Mucosa of gallbladder (tissue), 1 donor: ENCODE results near the gene FGFBP2. TPM values are rescaled to one million over a fixed set of nuclear protein-coding genes. Genes with fewer than 3 reads are reported as not detected.
"Not testable (repeated sequence)": the region's sequence is repeated elsewhere in the genome, so short reads cannot be mapped to it uniquely, and the experiment has no call there.

Experiments used
- DNase-seq: peaks from one replicate; pipeline ENCODE4 v3.0.0-alpha.2; 2020; ENCODE audit warnings: low spot score
- total RNA-seq: library from RNA; stranded (reverse); gene quantifications from one replicate; pipeline ENCODE4 v1.2.1, GENCODE V29; 2021
- donor health status: DM: no; HTN: no; CAD: no.

The FGFBP2 gene
- total RNA-seq, 1 donor from 2014 or later = 0.58 TPM

DNA sequence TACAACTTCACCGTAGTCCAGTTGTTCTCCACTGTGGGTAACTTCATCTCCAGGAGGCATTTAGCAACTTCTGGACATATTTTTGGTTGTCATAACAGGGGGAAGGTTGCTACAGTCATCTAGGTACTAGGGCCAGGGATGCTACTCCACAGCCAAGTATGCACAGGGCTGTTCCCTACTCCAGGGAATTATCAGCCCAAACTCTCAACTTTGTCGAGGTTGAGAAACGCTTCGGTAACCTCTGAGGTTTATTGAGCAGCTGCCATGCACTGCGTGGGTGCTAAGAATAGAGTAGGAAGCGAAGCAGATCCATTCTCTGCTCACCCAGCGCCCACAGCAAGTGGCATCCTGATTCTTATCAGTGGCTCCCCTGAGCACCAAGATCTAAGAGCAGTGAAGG, 32.7 kb downstream of the FGFBP2 start:
- DNase-seq = no peak

DNA sequence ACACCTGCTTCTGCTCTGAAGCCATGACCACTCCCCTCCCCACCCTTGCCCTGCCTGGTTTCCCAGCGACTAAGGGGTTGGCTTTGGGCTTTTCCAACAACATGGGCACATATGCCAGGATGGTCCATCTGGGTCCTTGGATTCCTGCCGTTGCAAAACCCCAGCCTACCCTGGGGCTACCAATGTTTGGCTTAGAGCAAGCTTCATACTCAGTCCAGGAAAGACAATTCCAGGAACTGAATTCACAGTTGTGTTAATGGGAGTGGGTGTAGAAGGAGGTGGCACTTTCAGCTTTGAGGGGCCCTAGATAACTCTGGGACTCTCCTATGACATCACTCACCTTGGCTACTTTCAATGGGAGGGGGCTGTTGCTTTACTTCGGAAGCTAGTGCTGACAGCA, 33.4 kb downstream of the FGFBP2 start:
- no peak for DNase-seq

DNA sequence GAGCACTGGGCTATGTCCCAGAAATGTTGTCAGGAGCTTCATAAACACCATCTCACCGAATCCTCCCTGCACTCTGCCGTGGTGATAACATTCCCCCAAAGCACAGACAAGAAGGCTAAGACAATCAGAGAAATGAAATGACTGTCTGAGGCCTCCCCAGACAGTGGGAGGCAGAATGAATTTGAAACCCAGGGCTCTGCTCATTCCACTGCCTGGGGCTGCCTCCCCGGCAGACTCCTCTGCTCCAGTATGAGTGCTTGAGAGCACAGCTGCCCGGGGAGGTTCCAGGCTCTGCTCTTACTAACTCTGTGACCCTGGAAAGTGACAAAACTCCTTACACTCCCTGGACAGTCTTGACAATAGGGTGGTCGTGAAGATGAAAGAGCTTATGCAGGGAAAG, 34.1 kb downstream of the FGFBP2 start:
- no peak for DNase-seq

DNA sequence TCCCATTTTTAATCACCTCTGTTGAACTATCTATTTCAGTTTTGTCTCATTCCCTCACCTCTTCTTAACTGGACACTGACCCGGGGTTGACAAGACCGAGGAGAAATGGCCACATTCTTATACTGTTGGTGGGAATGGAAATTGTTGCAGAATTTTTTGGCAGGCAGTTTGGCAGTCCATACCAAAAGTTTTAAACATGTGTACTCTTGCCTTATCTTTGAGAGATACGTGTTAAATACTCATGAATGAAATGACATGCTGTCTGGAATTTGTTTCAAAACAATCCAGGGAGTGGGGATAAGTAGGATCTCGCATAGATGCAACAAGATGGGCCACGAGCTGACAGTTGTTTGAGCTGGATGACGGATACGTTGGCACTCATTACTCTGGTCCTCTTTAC, 36.5 kb downstream of the FGFBP2 start:
- no peak for DNase-seq

DNA sequence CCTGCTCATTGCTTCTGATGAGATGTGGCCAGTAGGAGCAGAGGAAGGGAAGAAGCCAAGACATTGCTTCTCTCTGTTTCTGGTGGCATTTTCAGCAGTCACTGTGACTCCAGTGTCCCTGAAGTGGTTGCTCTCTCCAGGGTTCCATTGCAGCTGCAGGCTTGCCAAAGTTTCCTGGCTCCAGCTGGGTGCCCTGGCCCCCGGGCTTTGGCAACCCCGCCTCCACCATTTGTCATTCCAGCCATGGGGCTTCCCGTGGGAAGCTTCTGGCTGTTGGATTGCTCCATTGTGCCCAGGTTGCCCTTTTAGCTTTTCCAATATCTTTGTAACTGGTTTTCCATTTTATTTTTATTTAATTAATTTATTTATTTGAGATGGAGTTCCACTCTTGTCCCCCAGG, 37.1 kb downstream of the FGFBP2 start:
- no peak for DNase-seq

DNA sequence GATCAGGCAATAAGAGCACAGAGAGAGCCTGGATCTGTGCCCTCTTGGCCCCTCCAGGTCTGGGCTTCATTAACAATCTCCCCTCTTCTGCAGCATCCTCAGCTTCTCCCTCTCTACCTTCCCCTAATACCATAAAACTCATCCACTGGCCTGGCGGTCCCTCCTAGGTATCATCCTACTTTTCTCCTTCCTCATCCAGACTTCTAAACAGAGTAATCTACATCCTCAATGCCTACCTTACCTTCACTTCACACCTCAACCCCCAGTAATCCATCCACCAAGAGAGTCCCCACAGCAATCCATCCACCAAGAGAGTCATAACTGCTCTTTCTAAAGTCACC, 41.4 kb downstream of the FGFBP2 start:
- DNase-seq = no peak

DNA sequence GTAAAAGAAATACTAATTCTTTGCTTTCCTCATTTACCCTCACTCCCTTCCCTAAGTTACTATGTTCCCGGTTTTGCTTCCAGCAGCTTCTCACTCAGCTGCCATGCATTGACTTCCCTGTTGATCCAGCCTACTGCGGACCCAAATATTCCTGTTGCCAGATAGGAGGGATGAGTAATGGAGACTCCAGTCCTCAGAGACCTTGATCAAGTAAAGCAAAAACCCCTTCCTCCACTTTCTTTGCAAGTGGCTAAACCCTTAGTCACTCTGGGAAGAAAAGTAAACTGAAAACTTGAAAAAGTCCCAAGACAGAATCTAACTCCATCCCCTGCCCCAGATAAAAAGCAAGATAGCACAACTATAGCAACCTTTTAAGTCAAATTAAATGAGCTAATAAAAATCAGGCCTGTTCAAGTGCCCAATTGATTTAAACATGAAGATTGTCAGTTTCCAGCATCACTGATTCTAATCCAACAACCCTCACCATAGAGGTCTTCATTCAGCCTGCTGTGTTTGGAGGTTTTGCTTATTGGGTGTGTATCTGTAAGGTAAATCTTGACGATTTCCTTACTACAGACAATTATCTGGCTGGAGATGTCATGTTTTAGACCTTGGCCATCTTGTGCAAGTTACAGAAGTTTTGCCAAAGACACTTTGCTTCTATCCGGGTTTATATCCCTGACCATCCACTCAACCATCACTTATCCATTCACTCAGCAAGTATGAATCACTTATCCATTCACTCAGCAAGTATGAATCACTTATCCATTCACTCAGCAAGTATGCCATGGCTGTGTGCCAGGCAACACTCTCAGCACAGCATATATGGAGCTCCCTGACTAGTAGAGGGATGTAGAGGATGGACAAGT, 42.0 kb downstream of the FGFBP2 start:
- DNase-seq = peak; percentile 75

DNA sequence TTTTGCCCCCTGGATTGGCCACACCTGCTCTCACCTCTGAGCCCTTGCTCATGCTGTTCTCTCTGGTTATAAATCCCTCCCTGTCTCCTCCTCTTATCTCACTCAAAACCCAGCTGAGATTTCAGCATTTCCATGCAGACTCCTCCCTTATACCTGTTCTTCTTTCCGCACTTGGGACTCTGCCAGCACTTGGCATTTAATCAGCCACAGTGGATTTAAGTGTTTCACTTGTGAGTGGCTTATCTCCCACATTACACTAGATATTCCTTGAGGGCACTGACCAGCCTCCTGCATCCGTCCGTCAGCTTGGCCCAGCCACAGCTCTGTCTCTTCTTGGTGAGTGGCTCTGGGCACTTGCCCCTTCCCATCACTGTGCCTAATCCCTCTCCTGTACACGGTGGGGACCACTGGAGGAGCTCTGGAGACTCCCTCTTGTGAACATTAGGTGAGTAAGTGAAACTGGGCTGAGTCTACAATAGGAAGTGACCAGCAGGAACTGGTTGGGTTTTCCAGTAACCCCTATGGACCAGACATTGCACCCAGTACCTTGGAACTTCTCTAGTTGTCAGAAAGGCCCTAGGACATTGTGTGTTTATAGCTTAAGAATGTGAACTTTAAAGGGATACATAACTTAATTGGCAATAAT, 44.4 kb downstream of the FGFBP2 start:
- peak; percentile 49 for DNase-seq

DNA sequence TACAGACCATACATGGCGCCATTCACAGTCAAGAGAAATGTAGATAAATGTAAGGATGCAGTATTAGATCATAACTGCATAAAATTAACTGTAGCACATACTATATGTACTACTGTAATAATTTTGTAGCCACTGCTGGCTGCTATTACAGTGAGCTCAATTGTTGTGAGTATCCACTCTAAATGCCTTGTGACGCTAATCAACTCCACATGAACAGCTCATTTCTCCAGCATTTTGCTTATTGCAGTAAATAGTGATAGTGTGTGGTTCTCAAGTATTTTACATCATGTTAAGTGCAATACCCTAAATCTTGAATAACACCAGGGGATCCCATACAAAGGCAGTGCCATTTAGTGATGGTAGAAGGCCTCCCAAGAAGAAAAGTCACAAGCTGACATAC, 45.7 kb downstream of the FGFBP2 start:
- no peak for DNase-seq

DNA sequence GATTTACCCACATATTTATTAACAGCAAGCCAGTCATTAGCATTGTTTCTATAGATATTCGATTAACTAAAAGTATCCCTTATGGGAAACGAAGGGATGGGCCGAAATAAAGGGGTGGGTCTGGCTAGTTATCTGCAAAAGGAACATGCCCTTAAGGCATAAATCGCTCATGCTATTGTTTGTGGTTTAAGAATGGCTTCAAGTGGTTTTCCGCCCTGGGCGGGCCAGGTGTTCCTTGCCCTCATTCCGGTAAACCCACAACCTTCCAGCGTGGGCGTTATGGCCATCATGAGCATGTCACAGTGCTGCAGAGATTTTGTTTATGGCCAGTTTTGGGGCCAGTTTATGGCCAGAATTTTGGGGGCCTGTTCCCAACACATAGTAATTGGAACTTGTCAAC, 46.6 kb downstream of the FGFBP2 start:
- DNase-seq = not testable (repeated sequence)

DNA sequence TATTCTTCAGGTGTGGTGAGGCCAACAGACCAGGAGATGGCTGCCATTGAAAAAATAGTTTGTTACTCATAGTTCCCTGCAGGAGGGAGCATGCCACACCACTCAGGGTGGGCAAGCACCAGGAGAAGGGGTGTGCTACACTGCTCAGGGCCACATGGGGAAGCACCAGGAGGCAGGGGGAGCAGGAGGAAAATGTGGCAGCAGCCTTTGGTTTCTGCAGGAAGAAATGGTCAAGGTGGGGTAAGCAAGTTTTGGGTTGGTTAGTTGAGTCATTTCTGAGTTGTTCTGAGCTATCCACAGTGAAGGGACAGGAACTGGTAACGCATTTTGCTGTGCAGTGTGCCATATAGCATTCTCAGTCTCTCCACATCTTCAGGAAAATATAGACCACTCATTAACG, 48.2 kb downstream of the FGFBP2 start:
- no peak for DNase-seq

DNA sequence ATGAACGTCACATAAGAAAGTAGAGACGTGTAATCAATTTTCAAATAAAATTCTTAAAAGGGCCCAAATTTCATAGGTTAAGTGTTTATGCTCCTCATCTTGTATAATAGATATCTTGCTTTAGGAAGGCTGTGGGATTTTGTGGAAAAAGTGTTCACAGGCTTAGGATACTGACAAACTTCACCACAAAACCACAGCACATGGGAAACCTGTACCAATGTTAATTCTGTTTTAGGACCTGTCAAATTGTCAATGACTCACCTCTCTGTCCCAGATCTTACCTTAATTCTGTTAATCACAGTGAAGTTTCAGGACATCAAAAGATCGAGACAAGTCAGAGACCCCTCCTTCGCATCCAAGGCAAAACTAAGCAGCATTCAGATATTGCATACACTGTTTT, 48.7 kb downstream of the FGFBP2 start:
- no peak for DNase-seq

DNA sequence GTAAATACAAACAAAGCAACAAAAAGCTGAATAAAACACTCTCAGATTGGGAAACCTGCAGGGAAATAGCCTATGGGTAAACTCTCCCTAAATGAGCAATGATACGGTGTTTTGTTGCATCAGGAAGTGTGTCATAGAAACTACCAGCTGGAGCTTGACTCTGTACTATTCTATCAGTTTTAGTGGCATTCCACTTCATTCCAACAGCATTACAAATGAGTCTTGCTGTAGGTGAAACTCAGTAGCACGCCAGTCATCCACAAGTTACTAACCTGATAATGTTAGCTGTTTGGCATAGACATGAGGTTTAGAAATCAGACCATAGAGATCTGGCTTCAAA, 49.4 kb downstream of the FGFBP2 start:
- no peak for DNase-seq

DNA sequence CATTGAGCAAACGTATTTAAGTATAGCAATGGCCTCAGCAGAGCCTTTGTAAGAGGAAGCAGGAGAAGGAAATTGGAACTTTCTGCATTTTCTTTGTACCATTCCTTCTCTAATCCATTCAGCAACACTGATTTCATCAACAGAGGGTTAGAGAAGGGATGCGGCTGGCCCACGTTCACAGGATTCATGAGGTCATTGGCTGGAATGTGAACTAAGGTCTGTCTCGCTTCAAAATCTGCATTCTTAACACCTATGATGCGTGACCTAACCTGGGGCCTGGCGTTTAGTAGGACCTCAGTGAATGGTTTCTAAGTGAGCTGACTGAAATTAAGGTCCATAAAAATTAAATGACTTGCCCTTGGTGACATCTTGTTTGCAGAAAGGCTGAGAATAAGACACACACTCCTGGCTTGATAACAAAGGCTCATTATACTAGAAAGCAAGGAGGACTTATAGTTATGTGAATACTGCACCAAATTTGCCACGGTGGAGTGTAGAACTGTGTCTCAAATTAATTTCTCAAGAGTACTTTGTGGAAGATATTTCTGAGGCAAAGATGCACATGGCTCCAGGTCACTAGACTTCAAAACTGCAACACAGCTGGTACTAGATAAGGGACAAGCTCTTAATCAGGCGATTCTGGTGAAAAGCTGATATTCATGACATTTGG, 49.9 kb downstream of the FGFBP2 start:
- DNase-seq = no peak

DNA sequence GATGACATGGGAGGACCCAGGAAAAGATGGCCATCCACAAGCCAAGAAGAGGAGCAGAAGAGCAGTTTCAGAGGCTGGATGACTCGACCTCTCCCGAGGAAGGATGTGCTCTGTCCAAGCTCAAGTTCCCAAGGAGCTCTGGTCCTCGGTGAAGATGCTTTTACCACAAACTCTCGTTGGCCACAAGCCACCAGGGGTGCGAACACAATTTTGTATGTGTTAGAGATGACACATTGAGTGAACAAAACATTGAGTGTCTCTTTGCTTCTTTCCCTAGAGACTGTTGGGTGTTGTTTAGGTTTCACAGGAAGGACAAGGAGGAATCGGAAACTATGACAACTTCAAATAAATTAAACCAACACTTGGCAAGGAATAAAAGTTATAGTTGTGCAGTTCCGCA, 50.7 kb downstream of the FGFBP2 start:
- DNase-seq = no peak

Other genes starting within 250 kb of the FGFBP2 start
- gene CD38, start 184.8 kb downstream of the FGFBP2 start, total RNA-seq = 1.1 TPM
- gene FGFBP1, start 24.4 kb downstream of the FGFBP2 start, total RNA-seq = not detected
- 40.8 TPM for gene PROM1, start 120.8 kb upstream of the FGFBP2 start, total RNA-seq